GM12874 (cell line): Measurements from ENCODE around the gene PHACTR3.

ENCODE experiments used
- CTCF ChIP-seq: IDR thresholded peaks from 2 replicates; pipeline ENCODE4 v1.5.1; 2011; ENCODE audit warnings: low read depth, mild to moderate bottlenecking, control low read depth, low read length, moderate library complexity; ENCODE audit not compliant: insufficient read depth

PHACTR3 gene

GRCh38 chr20:59724457-59725366, 120.4 kb downstream of the PHACTR3 start:
- no peak for TF ChIP-seq CTCF

GRCh38 chr20:59725476-59726280, 121.3 kb downstream of the PHACTR3 start:
- TF ChIP-seq CTCF = no peak

GRCh38 chr20:59726281-59726595, 121.9 kb downstream of the PHACTR3 start:
- no peak for TF ChIP-seq CTCF

- no peak for TF ChIP-seq CTCF
Measured at GRCh38 chr20:59728722-59729430, 124.5 kb downstream of the PHACTR3 start.

- TF ChIP-seq CTCF = no peak
Measured at GRCh38 chr20:59729506-59729905, 125.2 kb downstream of the PHACTR3 start.

- no peak for TF ChIP-seq CTCF
Measured at GRCh38 chr20:59730722-59731121, 126.4 kb downstream of the PHACTR3 start.

GRCh38 chr20:59731376-59731775, 127.0 kb downstream of the PHACTR3 start:
- no peak for TF ChIP-seq CTCF
